MCF 10A (cell line): ENCODE measurements around the gene POMT2. TPM values are rescaled to one million over a fixed set of nuclear protein-coding genes. Genes with fewer than 3 reads are reported as not detected.

Source experiments
- BruUV-seq: library from RNA; stranded (reverse); fragments of 400-500 nt; replicated peaks from 2 replicates; lab custom pipeline; 2021; lab: Mats Ljungman, UMichigan
- CTCF ChIA-PET: fragments of 300-600 bp; sonication (Branson Sonifier 250); formaldehyde crosslinking; extraction: SDS; loops from one replicate; lab custom pipeline; 2021; ENCODE audit warnings: antibody characterized with exemption, inconsistent platforms; lab: Yijun Ruan, JAX
- POLR2A ChIA-PET: fragments of 300-600, 350-650 bp; sonication (Branson Sonifier 250); formaldehyde crosslinking; extraction: SDS; loops from one replicate; lab custom pipeline; 2020; ENCODE audit warnings: antibody characterized with exemption, inconsistent platforms; lab: Yijun Ruan, JAX
- DNase-seq: peaks from one replicate; pipeline ENCODE4 v3.0.0-alpha.2; 2018; ENCODE audit not compliant: unreplicated experiment
- H3K27ac Mint-ChIP-seq: one replicate; pipeline ENCODE4 v1.8.0; 2022; ENCODE audit warnings: mild to moderate bottlenecking, low read depth, mixed read lengths; ENCODE audit not compliant: unreplicated experiment
- H3K27me3 Mint-ChIP-seq: one replicate; pipeline ENCODE4 v1.8.0; 2022; ENCODE audit warnings: mixed read lengths; ENCODE audit not compliant: insufficient read depth, unreplicated experiment
- H3K36me3 Mint-ChIP-seq: one replicate; pipeline ENCODE4 v1.8.0; 2022; ENCODE audit warnings: mild to moderate bottlenecking, moderate library complexity, mixed read lengths; ENCODE audit not compliant: insufficient read depth, unreplicated experiment
- H3K4me1 Mint-ChIP-seq: one replicate; pipeline ENCODE4 v1.8.0; 2022; ENCODE audit warnings: mixed read lengths; ENCODE audit not compliant: insufficient read depth, unreplicated experiment
- H3K4me3 Mint-ChIP-seq: one replicate; pipeline ENCODE4 v1.8.0; 2022; ENCODE audit warnings: mild to moderate bottlenecking, moderate library complexity, mixed read lengths; ENCODE audit not compliant: unreplicated experiment
- H3K9me3 Mint-ChIP-seq: one replicate; pipeline ENCODE4 v1.8.0; 2022; ENCODE audit warnings: mixed read lengths; ENCODE audit not compliant: unreplicated experiment
- intact Hi-C: fragments of 100-400 bp; cut with micrococcal nuclease; formaldehyde crosslinking; loops from 2 replicates; pipeline ENCODE4 v1.14.1; 2022
- total RNA-seq: library from RNA; stranded (reverse); gene quantifications from 2 replicates; pipeline ENCODE4 v1.2.3, GENCODE V29; 2022
- TF ChIP-seq, protein P1 (sequence below): fragments of 200-600 bp; IDR thresholded peaks from one replicate; pipeline ENCODE4 v1.8.0; 2022; ENCODE audit warnings: antibody characterized with exemption, mild to moderate bottlenecking; ENCODE audit not compliant: unreplicated experiment

The POMT2 gene
- total RNA-seq, 1 experiment from 2014 or later, result 32.1 TPM

DNA sequence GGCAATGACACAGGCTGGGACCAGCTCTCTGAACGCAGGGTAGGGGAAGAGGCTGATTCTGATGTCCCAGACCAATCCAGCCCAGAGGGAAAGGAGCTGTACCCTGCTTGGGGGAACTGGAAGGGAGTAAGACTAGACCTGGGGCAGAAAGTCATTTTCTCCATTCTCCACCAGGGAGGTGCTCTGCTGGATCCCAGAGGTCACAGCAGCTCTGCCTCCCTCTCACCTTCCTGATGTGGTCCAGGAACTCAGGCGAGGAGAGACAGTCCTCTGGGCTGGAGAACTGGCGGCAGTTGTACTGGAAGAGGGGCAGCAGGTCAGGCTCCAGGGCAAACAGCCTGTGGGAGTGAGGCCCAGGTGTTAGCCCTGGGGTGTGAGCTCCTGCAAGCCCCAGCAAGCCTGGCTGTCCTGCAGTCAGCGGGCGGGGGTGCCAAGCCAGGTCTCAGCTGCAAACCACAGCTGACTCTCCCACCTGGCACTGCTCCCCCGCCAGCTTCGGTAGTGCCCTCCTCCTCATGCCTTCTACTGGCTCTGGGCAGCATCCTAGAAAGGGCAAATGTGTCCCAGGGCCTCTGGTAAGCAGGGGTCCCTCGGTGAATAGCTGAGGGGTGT, 51.6 kb downstream of the POMT2 start:
- Mint-ChIP-seq H3K4me3 (no peak overlapping the region), H3K27ac (no peak overlapping the region), H3K27me3 (peaks cover 11% of the 10 kb centered on the region), H3K4me1 (peaks cover 12% of the 10 kb centered on the region), H3K36me3 (peaks cover 4% of the 10 kb centered on the region), H3K9me3 (no peaks in the 10 kb centered on the region)
- BruUV-seq, result no TSS peak
- TF ChIP-seq, protein P1, sequence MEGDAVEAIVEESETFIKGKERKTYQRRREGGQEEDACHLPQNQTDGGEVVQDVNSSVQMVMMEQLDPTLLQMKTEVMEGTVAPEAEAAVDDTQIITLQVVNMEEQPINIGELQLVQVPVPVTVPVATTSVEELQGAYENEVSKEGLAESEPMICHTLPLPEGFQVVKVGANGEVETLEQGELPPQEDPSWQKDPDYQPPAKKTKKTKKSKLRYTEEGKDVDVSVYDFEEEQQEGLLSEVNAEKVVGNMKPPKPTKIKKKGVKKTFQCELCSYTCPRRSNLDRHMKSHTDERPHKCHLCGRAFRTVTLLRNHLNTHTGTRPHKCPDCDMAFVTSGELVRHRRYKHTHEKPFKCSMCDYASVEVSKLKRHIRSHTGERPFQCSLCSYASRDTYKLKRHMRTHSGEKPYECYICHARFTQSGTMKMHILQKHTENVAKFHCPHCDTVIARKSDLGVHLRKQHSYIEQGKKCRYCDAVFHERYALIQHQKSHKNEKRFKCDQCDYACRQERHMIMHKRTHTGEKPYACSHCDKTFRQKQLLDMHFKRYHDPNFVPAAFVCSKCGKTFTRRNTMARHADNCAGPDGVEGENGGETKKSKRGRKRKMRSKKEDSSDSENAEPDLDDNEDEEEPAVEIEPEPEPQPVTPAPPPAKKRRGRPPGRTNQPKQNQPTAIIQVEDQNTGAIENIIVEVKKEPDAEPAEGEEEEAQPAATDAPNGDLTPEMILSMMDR, result no peak
- intact Hi-C loops, result no loop called here
- CTCF ChIA-PET, result interaction anchor here (0.5 to 2.6 kb wide), 5 partner anchors 43 to 117 kb away, joined by 3 to 14 read pairs (median 4); no protein-coding TSS in a partner anchor
- POLR2A ChIA-PET, result interaction anchor here (1.0 kb wide), 1 partner anchor 47 kb away, joined by 3 read pairs; no protein-coding TSS in a partner anchor
- peak; percentile 36 for DNase-seq

DNA sequence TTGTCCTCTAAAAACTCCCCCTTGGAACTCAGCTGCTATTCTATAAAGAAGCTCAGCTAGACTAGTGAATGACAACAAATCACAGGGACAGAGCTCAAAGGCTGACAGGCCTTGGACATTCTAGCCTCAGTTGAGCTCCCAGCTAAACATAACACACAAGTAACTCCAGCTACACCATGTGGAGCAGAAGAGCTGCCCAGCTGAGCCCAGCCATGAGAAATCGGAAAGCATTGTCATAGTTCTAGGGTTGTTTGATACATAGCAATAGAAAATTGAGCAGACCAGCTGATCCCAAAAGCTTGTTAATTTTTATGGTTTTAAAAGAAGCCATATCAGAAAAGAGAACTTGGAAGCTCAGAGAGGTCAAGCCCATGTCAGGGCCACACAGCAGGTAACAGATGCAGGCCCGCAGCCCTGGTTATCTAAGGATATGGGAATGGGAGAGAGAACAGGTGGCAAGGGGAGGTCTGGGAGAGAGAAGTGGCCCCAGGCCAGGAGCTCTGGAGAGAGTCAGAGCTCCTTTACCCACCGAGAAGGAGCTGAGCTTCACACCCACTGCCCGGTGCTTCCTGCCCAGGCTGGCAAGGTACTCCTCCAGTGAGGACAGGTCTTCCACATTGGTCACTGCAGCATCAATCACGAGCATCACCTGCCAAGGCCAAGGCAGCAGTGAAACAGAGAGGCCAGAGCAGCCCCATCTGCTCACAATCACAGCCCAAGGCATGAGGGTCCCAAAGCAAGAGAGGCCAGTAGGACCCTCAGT, 52.6 kb downstream of the POMT2 start:
- H3K4me1 Mint-ChIP-seq, result peaks cover 12% of the 10 kb centered on the region
- H3K36me3 Mint-ChIP-seq, result peaks cover 4% of the 10 kb centered on the region
- peaks cover 11% of the 10 kb centered on the region for H3K27me3 Mint-ChIP-seq
- BruUV-seq, result no TSS peak
- TF ChIP-seq, protein P1, result no peak
- CTCF ChIA-PET, result interaction anchor here (0.7 to 2.6 kb wide), 7 partner anchors 12 to 117 kb away, joined by 3 to 14 read pairs (median 4); no protein-coding TSS in a partner anchor
- no peak overlapping the region for H3K27ac Mint-ChIP-seq
- H3K9me3 Mint-ChIP-seq, result no peaks in the 10 kb centered on the region
- no peak overlapping the region for H3K4me3 Mint-ChIP-seq
- intact Hi-C loops, result no loop called here
- DNase-seq, result no peak
- POLR2A ChIA-PET, result interaction anchor here (1.0 kb wide), 1 partner anchor 48 kb away, joined by 3 read pairs; no protein-coding TSS in a partner anchor

DNA sequence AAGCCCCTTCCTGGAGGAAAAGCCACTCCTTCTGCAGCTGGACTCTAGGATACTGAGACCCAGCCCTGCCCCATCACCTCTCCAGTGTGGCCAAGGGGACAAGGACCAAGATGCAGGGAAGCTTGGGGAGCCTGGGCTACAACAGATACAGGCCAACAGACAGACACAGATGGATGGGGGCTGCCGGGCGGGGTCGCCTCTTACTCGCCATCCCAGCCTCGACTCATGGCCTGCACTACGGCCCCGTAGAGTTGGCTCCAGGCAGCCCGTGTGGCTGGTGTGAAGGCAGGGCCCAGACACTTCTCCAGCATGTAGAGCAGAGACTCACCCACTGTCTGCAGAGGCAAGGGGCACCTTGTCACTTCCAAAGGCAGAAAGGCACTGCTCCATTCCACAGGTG, 54.3 kb downstream of the POMT2 start:
- TF ChIP-seq, protein P1, result no peak
- Mint-ChIP-seq H3K36me3 (peaks cover 4% of the 10 kb centered on the region), H3K27me3 (peaks cover 11% of the 10 kb centered on the region), H3K27ac (no peak overlapping the region), H3K4me1 (peaks cover 12% of the 10 kb centered on the region), H3K9me3 (no peaks in the 10 kb centered on the region), H3K4me3 (no peak overlapping the region)
- ChIA-PET POLR2A (interaction anchor here (1.3 kb wide), 1 partner anchor 9 kb away, joined by 4 read pairs; no protein-coding TSS in a partner anchor), CTCF (no interaction called here)
- no peak for DNase-seq
- intact Hi-C loops, result no loop called here
- no TSS peak for BruUV-seq
